IPS-18c (cell line): ENCODE measurements around the gene MAGEA2B.
"Not testable (repeated sequence)": the region's sequence is repeated elsewhere in the genome, so short reads cannot be mapped to it uniquely, and the experiment has no call there.

Experiments
- H3K4me3 ChIP-seq: 2 replicates; pipeline ENCODE4 v1.7.0; 2013; ENCODE audit warnings: low read depth, mild to moderate bottlenecking, low read length, moderate library complexity; ENCODE audit not compliant: insufficient read depth
- H3K9me3 ChIP-seq: one replicate; pipeline ENCODE4 v1.6.1; 2013; ENCODE audit warnings: mild to moderate bottlenecking, low read length, moderate library complexity; ENCODE audit not compliant: control insufficient read depth, insufficient read depth

Gene MAGEA2B, protein sequence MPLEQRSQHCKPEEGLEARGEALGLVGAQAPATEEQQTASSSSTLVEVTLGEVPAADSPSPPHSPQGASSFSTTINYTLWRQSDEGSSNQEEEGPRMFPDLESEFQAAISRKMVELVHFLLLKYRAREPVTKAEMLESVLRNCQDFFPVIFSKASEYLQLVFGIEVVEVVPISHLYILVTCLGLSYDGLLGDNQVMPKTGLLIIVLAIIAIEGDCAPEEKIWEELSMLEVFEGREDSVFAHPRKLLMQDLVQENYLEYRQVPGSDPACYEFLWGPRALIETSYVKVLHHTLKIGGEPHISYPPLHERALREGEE

DNA sequence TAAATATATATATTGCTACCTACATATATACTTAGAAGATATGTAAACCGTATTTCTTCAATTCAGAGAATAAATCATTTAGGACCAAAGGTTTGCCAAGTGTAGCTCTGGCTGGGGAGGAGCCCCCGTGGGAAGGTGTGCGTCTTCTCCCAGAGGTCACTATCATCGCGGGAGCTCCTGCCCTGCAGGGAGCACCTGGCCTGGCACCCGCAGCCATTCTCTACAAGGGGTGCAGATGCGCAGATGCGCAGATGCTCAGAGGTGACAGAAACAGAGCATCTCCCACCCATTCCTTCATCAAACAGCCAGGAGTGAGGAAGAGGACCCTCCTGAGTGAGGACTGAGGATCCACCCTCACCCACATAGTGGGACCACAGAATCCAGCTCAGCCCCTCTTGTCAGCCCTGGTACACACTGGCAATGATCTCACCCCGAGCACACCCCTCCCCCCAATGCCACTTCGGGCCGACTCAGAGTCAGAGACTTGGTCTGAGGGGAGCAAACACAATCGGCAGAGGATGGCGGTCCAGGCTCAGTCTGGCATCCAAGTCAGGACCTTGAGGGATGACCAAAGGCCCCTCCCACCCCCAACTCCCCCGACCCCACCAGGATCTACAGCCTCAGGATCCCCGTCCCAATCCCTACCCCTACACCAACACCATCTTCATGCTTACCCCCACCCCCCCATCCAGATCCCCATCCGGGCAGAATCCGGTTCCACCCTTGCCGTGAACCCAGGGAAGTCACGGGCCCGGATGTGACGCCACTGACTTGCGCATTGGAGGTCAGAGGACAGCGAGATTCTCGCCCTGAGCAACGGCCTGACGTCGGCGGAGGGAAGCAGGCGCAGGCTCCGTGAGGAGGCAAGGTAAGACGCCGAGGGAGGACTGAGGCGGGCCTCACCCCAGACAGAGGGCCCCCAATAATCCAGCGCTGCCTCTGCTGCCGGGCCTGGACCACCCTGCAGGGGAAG lies at the start of gene MAGEA2B:
TSS of gene MAGEA2B (plus strand) at position 814 of the 973 bp plus-strand sequence. CDS start 2,479 bp downstream, outside the sequence.
- H3K4me3 ChIP-seq, H3K9me3 ChIP-seq: not testable (repeated sequence)

DNA sequence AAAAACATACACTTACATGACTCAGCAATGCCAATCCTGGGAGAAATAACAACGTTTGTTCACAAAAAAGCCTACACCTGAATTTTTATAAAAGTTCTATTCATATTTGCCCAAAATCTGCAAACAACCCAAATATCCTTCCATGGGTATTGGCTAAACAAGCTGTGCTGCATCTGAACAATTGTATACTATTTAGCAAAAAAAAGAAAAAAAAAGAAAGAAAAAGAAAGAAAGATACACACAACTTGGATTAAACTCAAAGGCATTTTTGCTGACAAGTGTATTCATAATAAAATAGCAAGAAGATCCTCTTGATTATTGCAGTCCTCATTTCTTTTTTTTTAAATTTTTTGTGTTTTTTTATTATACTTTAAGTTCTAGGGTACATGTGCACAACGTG lies 40.3 kb upstream of the MAGEA2B start:
- no peak overlapping the region for H3K4me3 ChIP-seq
- H3K9me3 ChIP-seq, result peaks cover 2% of the 10 kb centered on the region

- not testable (repeated sequence) for H3K4me3 ChIP-seq, H3K9me3 ChIP-seq
Measured at GRCh38 chrX:152674652-152675051, 39.8 kb upstream of the MAGEA2B start.

DNA sequence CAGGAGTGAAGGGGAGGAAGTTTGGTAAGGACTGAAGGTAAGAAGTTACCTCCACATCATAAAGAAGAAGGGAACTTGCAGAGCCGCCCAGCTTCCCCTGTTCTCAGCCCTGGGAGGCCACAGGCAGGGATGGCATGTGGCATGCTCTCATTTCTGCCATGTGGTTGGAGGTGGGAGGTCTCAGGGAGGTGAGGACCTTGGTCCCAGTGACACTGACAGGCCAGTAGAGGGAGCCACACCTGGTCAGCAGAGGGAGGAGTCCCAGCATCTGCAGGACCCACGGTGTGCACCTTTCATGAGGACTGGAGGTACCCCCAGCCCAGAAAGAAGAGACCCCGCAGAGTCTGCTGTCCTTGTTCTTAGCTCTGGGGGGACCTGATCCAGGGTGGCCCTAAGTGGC lies 33.4 kb upstream of the MAGEA2B start:
- not testable (repeated sequence) for H3K4me3 ChIP-seq, H3K9me3 ChIP-seq

DNA sequence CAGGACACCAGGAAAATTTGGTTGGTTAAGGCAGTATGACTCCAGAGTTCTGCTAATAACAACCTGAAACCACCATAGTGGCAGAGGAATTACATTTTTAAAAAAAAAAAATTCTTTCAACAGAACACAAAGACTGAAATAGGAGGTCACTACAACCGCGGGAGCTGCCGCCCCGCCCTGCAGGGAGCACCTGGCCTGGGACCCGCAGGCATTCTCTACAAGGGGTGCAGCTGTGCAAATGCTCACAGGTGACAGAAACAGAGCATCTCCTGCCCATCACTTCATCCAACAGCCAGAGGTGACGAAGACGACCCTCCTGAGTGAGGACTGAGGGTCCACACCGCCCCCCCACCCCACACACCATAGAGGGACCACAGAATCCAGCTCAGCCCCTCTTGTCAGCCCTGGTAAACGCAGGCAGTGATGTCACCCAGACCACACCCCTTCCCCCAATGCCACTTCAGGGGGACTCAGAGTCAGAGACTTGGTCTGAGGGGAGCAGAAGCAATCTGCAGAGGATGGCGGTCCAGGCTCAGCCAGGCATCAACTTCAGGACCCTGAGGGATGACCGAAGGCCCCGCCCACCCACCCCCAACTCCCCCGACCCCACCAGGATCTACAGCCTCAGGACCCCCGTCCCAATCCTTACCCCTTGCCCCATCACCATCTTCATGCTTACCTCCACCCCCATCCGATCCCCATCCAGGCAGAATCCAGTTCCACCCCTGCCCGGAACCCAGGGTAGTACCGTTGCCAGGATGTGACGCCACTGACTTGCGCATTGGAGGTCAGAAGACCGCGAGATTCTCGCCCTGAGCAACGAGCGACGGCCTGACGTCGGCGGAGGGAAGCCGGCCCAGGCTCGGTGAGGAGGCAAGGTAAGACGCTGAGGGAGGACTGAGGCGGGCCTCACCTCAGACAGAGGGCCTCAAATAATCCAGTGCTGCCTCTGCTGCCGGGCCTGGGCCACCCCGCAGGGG lies 16.2 kb upstream of the MAGEA2B start, which contains the start of gene MAGEA3:
TSS of gene MAGEA3 (plus strand) at position 843 of the 980 bp plus-strand sequence. CDS start 2,039 bp downstream, outside the sequence.
- H3K9me3 ChIP-seq, H3K4me3 ChIP-seq: not testable (repeated sequence)

- H3K9me3 ChIP-seq, H3K4me3 ChIP-seq: not testable (repeated sequence)
Measured at GRCh38 chrX:152700390-152700789, 14.0 kb upstream of the MAGEA2B start.

DNA sequence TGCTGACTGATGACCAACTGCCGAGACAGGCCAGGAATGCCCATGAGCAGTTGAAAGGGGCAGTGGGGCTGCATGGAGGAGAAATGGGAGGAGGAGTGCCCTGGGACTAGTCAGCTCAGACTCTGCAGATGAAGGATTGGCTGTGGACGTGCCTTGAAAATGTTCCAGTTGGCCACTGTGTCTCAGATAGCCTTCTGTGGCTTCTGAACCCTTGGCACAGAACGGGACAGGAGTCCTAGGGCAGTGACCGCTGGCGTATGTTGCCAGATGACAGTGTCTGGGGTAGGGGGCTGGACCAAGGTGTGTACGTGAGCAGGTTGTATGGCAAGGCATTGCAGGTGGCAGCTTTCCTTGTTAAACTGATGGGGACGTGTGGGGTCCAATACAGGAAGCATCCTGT lies 7.9 kb upstream of the MAGEA2B start:
- H3K9me3 ChIP-seq, H3K4me3 ChIP-seq: not testable (repeated sequence)

DNA sequence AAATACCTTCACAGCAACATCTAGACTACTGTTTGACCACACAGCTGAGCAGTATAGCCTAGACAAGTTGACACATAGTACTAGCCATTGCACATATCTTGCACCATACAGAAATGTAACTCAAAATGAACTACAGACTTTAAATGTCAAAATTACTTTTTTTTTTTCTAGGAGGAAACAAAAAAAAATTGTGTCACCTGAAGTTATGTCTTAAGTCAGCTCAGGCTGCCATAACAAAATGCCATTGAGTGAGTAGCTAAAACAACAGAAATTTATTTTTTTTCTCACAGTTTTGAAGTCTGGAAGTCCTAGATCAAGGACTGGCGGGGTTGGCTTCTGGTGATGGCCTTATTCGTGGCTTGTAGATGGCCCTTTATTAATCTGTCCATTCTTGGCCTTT lies 5.3 kb upstream of the MAGEA2B start, which contains the start of gene CSAG2:
TSS of gene CSAG2 (minus strand) at position 101 of the 400 bp plus-strand sequence. CDS start 161 bp downstream, outside the sequence.
- not testable (repeated sequence) for H3K4me3 ChIP-seq

DNA sequence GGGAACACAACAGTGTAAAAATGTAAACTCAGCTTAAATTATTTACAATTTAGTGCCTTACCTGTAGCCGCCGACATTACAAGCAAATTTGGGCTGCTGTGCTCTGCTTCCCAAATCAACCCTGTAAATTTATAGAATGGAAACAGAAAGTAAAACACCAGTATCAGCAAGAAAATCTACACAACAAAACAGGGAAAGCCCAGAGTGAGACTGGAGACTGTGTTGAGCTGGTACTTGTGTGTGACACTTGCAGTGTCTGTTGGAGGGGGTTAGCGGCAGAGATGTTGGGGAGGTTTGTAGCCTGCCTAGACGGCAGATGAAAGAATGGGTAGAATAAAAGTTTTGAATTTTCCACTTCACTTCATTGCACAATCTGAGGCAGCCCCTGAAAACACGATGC lies 1.2 kb upstream of the MAGEA2B start:
- not testable (repeated sequence) for H3K9me3 ChIP-seq, H3K4me3 ChIP-seq

More for the DNA sequence above, 5.3 kb upstream of the MAGEA2B start, which contains the start of gene CSAG2:
- not testable (repeated sequence) for H3K9me3 ChIP-seq

GRCh38 chrX:152725409-152725808 lies 11.0 kb downstream of the MAGEA2B start:
- H3K4me3 ChIP-seq, result no peak overlapping the region

DNA sequence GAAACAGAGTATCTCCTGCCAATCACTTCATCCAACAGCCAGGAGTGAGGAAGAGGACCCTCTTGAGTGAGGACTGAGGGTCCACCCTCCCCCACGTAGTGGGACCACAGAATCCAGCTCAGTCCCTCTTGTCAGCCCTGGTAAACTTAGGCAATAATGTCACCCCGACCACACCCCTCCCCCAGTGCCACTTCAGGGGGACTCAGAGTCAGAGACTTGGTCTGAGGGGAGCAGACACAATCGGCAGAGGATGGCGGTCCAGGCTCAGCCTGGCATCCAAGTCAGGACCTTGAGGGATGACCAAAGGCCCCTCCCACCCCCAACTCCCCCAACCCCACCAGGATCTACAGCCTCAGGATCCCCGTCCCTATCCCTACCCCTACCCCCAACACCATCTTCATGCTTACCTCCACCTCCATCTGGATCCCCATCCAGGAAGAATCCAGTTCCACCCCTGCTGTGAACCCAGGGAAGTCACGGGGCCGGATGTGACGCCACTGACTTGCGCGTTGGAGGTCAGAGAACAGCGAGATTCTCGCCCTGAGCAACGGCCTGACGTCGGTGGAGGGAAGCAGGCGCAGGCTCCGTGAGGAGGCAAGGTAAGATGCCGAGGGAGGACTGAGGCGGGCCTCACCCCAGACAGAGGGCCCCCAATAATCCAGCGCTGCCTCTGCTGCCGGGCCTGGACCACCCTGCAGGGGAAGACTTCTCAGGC lies 19.0 kb downstream of the MAGEA2B start, which contains the start of the genes CSAG1 and MAGEA12:
TSS of gene CSAG1 (minus strand) at position 461 of the 715 bp plus-strand sequence. CDS start 1,261 bp downstream, outside the sequence.
TSS of gene MAGEA12 (plus strand) at position 497 of the 715 bp plus-strand sequence. CDS start 2,405 bp downstream, outside the sequence.
- Histone ChIP-seq H3K9me3 (peaks cover 3% of the 10 kb centered on the region), H3K4me3 (no peak within 1 kb of the TSS; the same call in 1 of the 2 replicates)

More at GRCh38 chrX:152725409-152725808, 11.0 kb downstream of the MAGEA2B start:
- H3K9me3 ChIP-seq, result peaks cover 4% of the 10 kb centered on the region

GRCh38 chrX:152734143-152734858 lies 19.9 kb downstream of the MAGEA2B start:
- H3K9me3 ChIP-seq, H3K4me3 ChIP-seq: not testable (repeated sequence)

DNA sequence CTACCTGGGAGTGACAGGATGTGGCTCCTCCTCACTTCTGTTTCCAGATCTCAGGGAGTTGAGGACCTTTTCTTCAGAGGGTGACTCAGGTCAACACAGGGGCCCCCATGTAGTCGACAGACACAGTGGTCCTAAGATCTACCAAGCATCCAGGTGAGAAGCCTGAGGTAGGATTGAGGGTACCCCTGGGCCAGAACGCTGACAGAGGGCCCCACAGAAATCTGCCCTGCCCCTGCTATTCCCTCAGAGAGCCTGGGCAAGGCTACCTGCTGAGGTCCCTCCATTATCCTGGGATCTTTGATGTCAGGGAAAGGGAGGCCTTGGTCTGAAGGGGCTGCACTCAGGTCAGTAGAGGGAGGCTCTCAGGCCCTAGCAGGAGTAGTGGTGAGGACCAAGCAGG lies 20.7 kb downstream of the MAGEA2B start:
- Histone ChIP-seq H3K9me3 (peaks cover 3% of the 10 kb centered on the region), H3K4me3 (no peak overlapping the region)

DNA sequence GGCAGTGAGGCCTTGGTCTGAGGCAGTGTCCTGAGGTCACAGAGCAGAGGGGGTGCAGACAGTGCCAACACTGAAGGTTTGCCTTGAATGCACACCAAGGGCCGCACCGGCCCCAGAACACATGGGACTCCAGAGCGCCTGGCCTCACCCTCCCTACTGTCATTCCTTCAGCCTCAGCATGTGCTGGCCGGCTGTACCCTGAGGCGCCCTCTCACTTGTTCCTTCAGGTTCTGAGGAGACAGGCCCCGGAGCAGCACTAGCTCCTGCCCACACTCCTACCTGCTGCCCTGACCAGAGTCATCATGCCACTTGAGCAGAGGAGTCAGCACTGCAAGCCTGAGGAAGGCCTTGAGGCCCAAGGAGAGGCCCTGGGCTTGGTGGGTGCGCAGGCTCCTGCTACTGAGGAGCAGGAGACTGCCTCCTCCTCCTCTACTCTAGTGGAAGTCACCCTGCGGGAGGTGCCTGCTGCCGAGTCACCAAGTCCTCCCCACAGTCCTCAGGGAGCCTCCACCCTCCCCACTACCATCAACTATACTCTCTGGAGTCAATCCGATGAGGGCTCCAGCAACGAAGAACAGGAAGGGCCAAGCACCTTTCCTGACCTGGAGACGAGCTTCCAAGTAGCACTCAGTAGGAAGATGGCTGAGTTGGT lies 21.6 kb downstream of the MAGEA2B start:
- H3K4me3 ChIP-seq, result no peak overlapping the region
- peaks cover 3% of the 10 kb centered on the region for H3K9me3 ChIP-seq

GRCh38 chrX:152736528-152736927 lies 22.1 kb downstream of the MAGEA2B start:
- H3K9me3 ChIP-seq, H3K4me3 ChIP-seq: not testable (repeated sequence)
